ENCODE results near the gene CD9. TPM values are rescaled to one million over a fixed set of nuclear protein-coding genes. Genes with fewer than 3 reads are reported as not detected.

CD9 gene
- total RNA-seq, 6 experiments from 2014 or later = 43.2 to 72.6 (median 46.4) TPM

- Mint-ChIP-seq H3K36me3 (ENCODE audit: low read depth) (peaks cover 9% of the 10 kb centered on the region; the same call in 1 of the 2 replicates), H3K27me3 (ENCODE audit: insufficient read depth) (peaks cover 19% of the 10 kb centered on the region), H3K27ac (no peak overlapping the region), H3K4me3 (no peak overlapping the region), H3K4me1 (ENCODE audit: low read depth) (no peaks in the 10 kb centered on the region), H3K9me3 (peaks cover 4% of the 10 kb centered on the region)
- TF ChIP-seq CTCF (IDR thresholded peaks at IDR 0.05) = no peak
- DNase-seq = no peak
These were observed 54.3 kb downstream of the CD9 start for GRCh38 chr12:6254491-6254890.

- peaks cover 4% of the 10 kb centered on the region for H3K9me3 Mint-ChIP-seq
- H3K36me3 Mint-ChIP-seq (ENCODE audit: low read depth) = peaks cover 9% of the 10 kb centered on the region; the same call in 1 of the 2 replicates
- no peak overlapping the region for H3K4me3 Mint-ChIP-seq
- DNase-seq = no peak
- H3K27ac Mint-ChIP-seq = no peak overlapping the region
- H3K27me3 Mint-ChIP-seq (ENCODE audit: insufficient read depth) = peaks cover 22% of the 10 kb centered on the region
- H3K4me1 Mint-ChIP-seq (ENCODE audit: low read depth) = no peaks in the 10 kb centered on the region
- TF ChIP-seq CTCF (IDR thresholded peaks at IDR 0.05) = no peak
These were observed 56.8 kb downstream of the CD9 start for GRCh38 chr12:6257007-6257406.

GRCh38 chr12:6262211-6262610 lies 62.0 kb downstream of the CD9 start:
- Mint-ChIP-seq H3K27me3 (ENCODE audit: insufficient read depth) (peaks cover 18% of the 10 kb centered on the region), H3K4me3 (no peak overlapping the region), H3K4me1 (ENCODE audit: low read depth) (0 out of 2 replicates have a peak, but pooled peaks cover 3% of the 10 kb centered on the region), H3K9me3 (peaks cover 4% of the 10 kb centered on the region), H3K27ac (no peak overlapping the region), H3K36me3 (ENCODE audit: low read depth) (peaks cover 9% of the 10 kb centered on the region; the same call in 1 of the 2 replicates)
- TF ChIP-seq CTCF (IDR thresholded peaks at IDR 0.05) = no peak
- no peak for DNase-seq

- Mint-ChIP-seq H3K4me1 (ENCODE audit: low read depth) (0 out of 2 replicates have a peak, but pooled peaks cover 7% of the 10 kb centered on the region), H3K27ac (no peak overlapping the region), H3K4me3 (no peak overlapping the region), H3K9me3 (peaks cover 4% of the 10 kb centered on the region), H3K36me3 (ENCODE audit: low read depth) (peaks cover 9% of the 10 kb centered on the region; the same call in 1 of the 2 replicates), H3K27me3 (ENCODE audit: insufficient read depth) (peaks cover 18% of the 10 kb centered on the region)
- no peak for DNase-seq
- TF ChIP-seq CTCF (IDR thresholded peaks at IDR 0.05) = no peak
These were observed 62.4 kb downstream of the CD9 start for GRCh38 chr12:6262623-6263022.

GRCh38 chr12:6263931-6264330 lies 63.7 kb downstream of the CD9 start:
- Mint-ChIP-seq H3K27ac (no peak overlapping the region), H3K27me3 (ENCODE audit: insufficient read depth) (peaks cover 18% of the 10 kb centered on the region), H3K4me1 (ENCODE audit: low read depth) (0 out of 2 replicates have a peak, but pooled peaks cover 7% of the 10 kb centered on the region), H3K9me3 (no peaks in the 10 kb centered on the region; the same call in 1 of the 2 replicates), H3K4me3 (no peak overlapping the region), H3K36me3 (ENCODE audit: low read depth) (no peaks in the 10 kb centered on the region)
- no peak for DNase-seq
- no peak for TF ChIP-seq CTCF (IDR thresholded peaks at IDR 0.05)
